Thyroid gland (tissue), 4 donors: ENCODE data around the gene TANC1. TPM values are rescaled to one million over a fixed set of nuclear protein-coding genes. Genes with fewer than 3 reads are reported as not detected.

ENCODE experiments used
- DNase-seq, 2 donors: peaks; one replicate each; pipeline ENCODE4 v3.0.0-alpha.2; 2019
- H3K27ac ChIP-seq, 3 donors: fragments of 200-600 bp; sonication (generic); 1 replicate in 2 of 3; 2 replicates in 1 of 3; pipeline ENCODE4 v1.5.1; 2016 to 2019; ENCODE audit warnings: mild to moderate bottlenecking in 1 of 3, moderate library complexity in 1 of 3
- H3K27me3 ChIP-seq: fragments of 200-600 bp; sonication (generic); one replicate; pipeline ENCODE4 v1.5.1; 2019
- H3K36me3 ChIP-seq, 2 donors: fragments of 200-600 bp; sonication (generic); one replicate each; pipeline ENCODE4 v1.5.1; 2016 to 2019
- H3K4me1 ChIP-seq, 2 donors: fragments of 200-600 bp; sonication (generic); one replicate each; pipeline ENCODE4 v1.5.1; 2017 to 2019
- H3K4me3 ChIP-seq, 3 donors: fragments of 200-600 bp; sonication (generic); replicated peaks in 1 of 3; 1 replicate in 2 of 3; 2 replicates in 1 of 3; pipeline ENCODE4 v1.5.1; 2016; ENCODE audit warnings: mild to moderate bottlenecking in 1 of 3
- H3K9me3 ChIP-seq: fragments of 200-600 bp; sonication (generic); one replicate; pipeline ENCODE4 v1.5.1; 2017
- POLR2A ChIP-seq, 2 donors: fragments of 450-650 bp; IDR thresholded peaks; one replicate each; pipeline ENCODE4 v1.6.1; 2017; ENCODE audit warnings: antibody characterized with exemption in 2 of 2, mild to moderate bottlenecking in 2 of 2, moderate library complexity in 1 of 2
- WGBS, 2 donors: methylation state at CpG; one replicate each; pipeline ENCODE4 v1.1.5; 2017; 5-methylcytosine and 5-hydroxymethylcytosine counted together
- intact Hi-C: fragments of 100-400 bp; cut with DNase I; formaldehyde crosslinking; loops from one replicate; pipeline ENCODE4 v1.15.1; 2023
- total RNA-seq, 4 donors: library from RNA; depleted of rRNA; stranded (reverse); fragments of >200 nt; gene quantifications; one replicate each; pipeline ENCODE4 v1.2.3, GENCODE V29; 2016
- TF ChIP-seq, protein P1 (sequence below), 6 experiments: fragments of 200-600 bp in 3 of 6; fragments of 450-650 bp in 3 of 6; sonication (generic) in 3 of 6; IDR thresholded peaks; one replicate each; pipeline ENCODE4 v1.5.1; 2016 to 2019; ENCODE audit warnings: antibody characterized with exemption in 6 of 6, mild to moderate bottlenecking in 2 of 6, inconsistent platforms in 1 of 6, moderate library complexity in 1 of 6

TANC1 gene
- total RNA-seq, 4 donors from 2014 or later: 51.1 to 93.8 (median 63.6) TPM

DNA sequence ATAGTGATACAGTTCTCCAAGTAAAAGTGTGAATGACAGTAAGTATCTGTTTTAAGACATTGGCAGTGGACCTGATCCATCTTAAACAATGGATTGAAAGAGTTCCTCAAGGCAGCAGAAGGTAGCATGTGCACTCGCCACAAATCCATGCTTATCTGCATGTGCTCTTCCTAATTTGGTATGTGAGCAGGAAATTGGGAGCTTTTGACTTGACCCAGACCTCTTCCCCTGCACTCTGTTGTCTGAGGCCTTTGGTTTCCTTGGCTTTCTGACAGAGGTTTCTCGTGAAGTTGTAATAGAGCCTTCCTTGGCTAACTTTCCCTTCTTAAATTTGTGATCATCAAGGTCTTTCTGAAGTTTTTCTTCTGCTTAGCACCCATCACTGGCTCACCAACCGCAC lies 204.0 kb downstream of the TANC1 start:
- no peak for DNase-seq
- H3K36me3 ChIP-seq: peaks cover 13 to 22% of the 10 kb centered on the region in 2 donors
- H3K4me3 ChIP-seq: no peak overlapping the region
- H3K9me3 ChIP-seq: no peaks in the 10 kb centered on the region
- H3K4me1 ChIP-seq: no peaks in the 10 kb centered on the region
- no peaks in the 10 kb centered on the region for H3K27me3 ChIP-seq
- intact Hi-C loops: no loop called here
- 85 to 89% methylated on average over 3 of the region's 3 CpGs for WGBS, 2 donors
- H3K27ac ChIP-seq: peak overlapping the region in 1 of 3 donors; percentile 20
- TF ChIP-seq, protein P1, sequence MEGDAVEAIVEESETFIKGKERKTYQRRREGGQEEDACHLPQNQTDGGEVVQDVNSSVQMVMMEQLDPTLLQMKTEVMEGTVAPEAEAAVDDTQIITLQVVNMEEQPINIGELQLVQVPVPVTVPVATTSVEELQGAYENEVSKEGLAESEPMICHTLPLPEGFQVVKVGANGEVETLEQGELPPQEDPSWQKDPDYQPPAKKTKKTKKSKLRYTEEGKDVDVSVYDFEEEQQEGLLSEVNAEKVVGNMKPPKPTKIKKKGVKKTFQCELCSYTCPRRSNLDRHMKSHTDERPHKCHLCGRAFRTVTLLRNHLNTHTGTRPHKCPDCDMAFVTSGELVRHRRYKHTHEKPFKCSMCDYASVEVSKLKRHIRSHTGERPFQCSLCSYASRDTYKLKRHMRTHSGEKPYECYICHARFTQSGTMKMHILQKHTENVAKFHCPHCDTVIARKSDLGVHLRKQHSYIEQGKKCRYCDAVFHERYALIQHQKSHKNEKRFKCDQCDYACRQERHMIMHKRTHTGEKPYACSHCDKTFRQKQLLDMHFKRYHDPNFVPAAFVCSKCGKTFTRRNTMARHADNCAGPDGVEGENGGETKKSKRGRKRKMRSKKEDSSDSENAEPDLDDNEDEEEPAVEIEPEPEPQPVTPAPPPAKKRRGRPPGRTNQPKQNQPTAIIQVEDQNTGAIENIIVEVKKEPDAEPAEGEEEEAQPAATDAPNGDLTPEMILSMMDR (IDR thresholded peaks at IDR 0.05): no peak
- TF ChIP-seq POLR2A (IDR thresholded peaks at IDR 0.05): no peak

DNA sequence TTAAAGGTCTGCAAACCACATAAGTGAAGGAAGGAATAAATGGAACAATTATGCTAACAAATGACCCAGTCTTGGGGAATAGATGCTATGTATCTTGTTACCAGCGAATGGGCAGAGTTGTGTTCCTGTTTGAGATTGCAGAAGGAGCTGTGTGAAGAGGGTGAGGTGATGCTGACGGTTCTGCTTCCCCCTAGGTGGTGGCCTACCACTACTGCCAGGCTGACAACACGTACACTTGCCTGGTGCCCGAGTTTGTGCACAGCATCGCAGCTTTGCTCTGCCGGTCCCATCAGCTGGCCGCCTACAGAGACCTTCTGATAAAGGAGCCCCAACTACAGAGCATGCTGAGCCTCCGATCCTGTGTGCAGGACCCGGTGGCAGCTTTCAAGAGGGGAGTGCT lies 206.3 kb downstream of the TANC1 start:
- no peak overlapping the region for H3K27ac ChIP-seq
- intact Hi-C loops: no loop called here
- no peaks in the 10 kb centered on the region for H3K9me3 ChIP-seq
- TF ChIP-seq, protein P1 (IDR thresholded peaks at IDR 0.05): no peak
- no peak for TF ChIP-seq POLR2A (IDR thresholded peaks at IDR 0.05)
- 93 to 94% methylated on average over 6 to 9 of the region's 9 CpGs for WGBS, 2 donors
- H3K27me3 ChIP-seq: no peaks in the 10 kb centered on the region
- DNase-seq: no peak
- H3K4me1 ChIP-seq: no peaks in the 10 kb centered on the region
- H3K36me3 ChIP-seq: peaks cover 13 to 32% of the 10 kb centered on the region in 2 donors
- no peak overlapping the region for H3K4me3 ChIP-seq

DNA sequence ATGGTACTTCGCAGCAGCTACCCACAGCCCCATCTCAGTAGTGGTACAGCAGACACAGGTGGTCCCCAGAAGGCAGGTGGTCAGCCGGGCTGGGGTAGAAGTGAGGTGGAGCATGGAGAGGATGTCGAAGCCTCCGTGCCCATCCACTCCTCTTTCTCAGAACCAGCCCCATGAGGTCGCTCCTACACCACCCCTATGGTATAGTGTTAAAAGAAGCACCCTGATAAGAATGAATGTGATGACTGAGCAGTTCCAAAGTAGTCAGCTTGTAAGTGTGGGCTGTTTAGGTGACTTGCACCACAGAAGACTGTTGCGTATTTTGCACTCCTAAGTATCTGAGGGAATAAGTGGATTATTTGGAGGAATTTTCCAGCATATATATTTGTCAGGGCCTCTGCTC lies 206.7 kb downstream of the TANC1 start:
- intact Hi-C loops: no loop called here
- peaks cover 13 to 32% of the 10 kb centered on the region in 2 donors for H3K36me3 ChIP-seq

DNA sequence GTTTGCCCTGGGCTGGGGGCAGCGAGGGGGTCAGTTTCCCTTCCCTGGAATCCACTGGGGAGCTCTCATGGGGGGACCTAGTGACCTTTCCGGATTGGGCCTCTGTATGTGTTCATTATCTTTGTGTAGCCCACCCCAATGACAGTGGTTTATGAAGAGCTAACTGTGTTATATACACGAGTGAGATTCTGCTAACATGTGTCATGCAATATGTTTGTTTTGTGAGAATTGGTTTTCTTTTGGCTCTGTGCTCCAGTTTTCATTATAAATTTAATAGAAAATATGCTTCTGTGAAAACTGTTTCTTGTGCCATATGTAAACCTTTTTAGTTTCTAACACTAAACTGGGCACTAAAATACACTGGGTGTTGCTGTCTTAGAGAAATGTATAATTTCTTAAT lies 207.5 kb downstream of the TANC1 start:
- 76 to 89% methylated on average over 3 of the region's 3 CpGs for WGBS, 2 donors
- no peak for TF ChIP-seq POLR2A (IDR thresholded peaks at IDR 0.05)
- TF ChIP-seq, protein P1 (IDR thresholded peaks at IDR 0.05): no peak
- H3K27me3 ChIP-seq: no peaks in the 10 kb centered on the region
- no peaks in the 10 kb centered on the region for H3K9me3 ChIP-seq
- no peak overlapping the region for H3K4me3 ChIP-seq
- H3K4me1 ChIP-seq: no peaks in the 10 kb centered on the region
- peaks cover 13 to 29% of the 10 kb centered on the region in 2 donors for H3K36me3 ChIP-seq
- DNase-seq: no peak
- H3K27ac ChIP-seq: no peak overlapping the region
- intact Hi-C loops: no loop called here

More for the DNA sequence above, 206.7 kb downstream of the TANC1 start:
- H3K27me3 ChIP-seq: no peaks in the 10 kb centered on the region
- DNase-seq: no peak
- no peak overlapping the region for H3K27ac ChIP-seq
- WGBS, 2 donors: 77 to 84% methylated on average over 6 of the region's 6 CpGs
- no peaks in the 10 kb centered on the region for H3K4me1 ChIP-seq
- TF ChIP-seq POLR2A (IDR thresholded peaks at IDR 0.05): no peak
- TF ChIP-seq, protein P1 (IDR thresholded peaks at IDR 0.05): no peak
- no peak overlapping the region for H3K4me3 ChIP-seq
- H3K9me3 ChIP-seq: no peaks in the 10 kb centered on the region

DNA sequence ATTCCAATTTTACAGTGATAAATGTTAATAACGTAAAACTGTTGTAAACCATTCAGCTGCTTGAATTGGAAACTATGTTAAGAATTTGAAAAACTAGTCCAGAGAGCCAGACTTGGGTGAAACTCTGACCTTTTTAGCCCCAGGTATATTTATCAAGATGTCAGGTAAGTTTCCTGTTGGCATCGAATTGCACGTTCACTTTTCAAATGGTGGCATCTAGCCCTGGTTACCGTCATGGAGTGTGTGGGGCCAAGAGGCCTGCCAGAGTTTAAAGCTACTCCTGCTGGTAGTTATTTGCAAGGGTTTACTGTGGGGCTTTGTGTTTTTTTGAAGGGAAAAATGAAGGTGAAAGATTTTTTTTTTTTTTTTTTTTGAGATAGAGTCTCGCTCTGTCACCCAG lies 208.1 kb downstream of the TANC1 start:
- Histone ChIP-seq H3K36me3 (peaks cover 13 to 24% of the 10 kb centered on the region in 2 donors), H3K4me3 (no peak overlapping the region), H3K9me3 (no peaks in the 10 kb centered on the region), H3K27me3 (no peaks in the 10 kb centered on the region), H3K4me1 (no peaks in the 10 kb centered on the region), H3K27ac (no peak overlapping the region)
- DNase-seq: no peak
- no peak for TF ChIP-seq POLR2A (IDR thresholded peaks at IDR 0.05)
- TF ChIP-seq, protein P1 (IDR thresholded peaks at IDR 0.05): no peak
- WGBS, 2 donors: 87 to 91% methylated on average over 5 of the region's 5 CpGs
- intact Hi-C loops: no loop called here
